ENCODE data around the gene TMEM9B.
A peak's percentile ranks its signal among the peaks of the same experiment; 100 is the strongest.
"Not testable (repeated sequence)": the region's sequence is repeated elsewhere in the genome, so short reads cannot be mapped to it uniquely, and the experiment has no call there.

The TMEM9B gene

GRCh38 chr11:8973121-8973520 lies 8.9 kb upstream of the TMEM9B start:
- no peak for DNase-seq (ENCODE audit: low read depth in 2 of 2)

GRCh38 chr11:8971924-8972316 lies 7.7 kb upstream of the TMEM9B start:
- no peak for DNase-seq (ENCODE audit: low read depth in 2 of 2)

GRCh38 chr11:8971196-8971923 lies 7.1 kb upstream of the TMEM9B start:
- no peak for DNase-seq (ENCODE audit: low read depth in 2 of 2)

DNA sequence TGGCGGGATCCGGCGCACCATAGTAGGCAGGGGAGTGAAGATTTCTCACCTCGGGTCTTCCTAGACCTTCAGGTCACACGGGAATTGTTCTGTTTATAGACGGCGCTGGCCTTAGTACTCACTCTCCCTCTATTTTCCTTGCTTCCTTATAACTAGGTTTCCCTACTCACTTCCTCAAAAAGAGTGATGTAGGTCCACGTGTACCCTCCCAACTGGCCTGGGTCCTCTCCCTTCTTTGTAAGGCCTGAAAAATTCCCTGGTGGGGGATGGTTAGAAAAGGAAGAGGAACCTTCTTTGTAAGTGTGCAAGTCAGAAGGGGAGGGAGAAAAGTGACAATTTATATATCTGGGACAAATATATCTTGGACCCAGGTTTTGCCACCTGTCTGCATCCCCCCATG lies 2.9 kb upstream of the TMEM9B start:
- no peak for DNase-seq (ENCODE audit: low read depth in 2 of 2)

- DNase-seq (ENCODE audit: low read depth in 2 of 2): peak; percentile 60 to 71
These were observed 496 bp downstream of the TMEM9B start for GRCh38 chr11:8963569-8964323.

DNA sequence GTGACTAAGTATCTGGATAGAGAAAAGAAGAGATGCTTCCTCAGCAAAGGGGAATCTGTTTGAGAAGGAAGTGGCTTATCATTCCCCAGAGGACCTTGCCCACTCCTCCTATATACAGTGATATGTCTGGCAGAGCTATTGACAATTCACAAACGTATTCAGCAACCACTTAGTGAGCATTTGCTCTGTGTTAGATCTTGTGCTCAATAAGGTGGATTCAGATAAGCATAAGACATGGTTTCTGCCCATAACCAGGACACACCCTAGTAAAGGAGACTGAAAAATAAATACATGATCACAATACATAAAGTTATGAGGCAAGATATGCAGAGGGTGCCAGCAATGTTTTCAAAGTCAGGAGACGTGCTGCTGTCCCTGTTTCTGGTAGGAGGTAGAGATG lies 1.4 kb downstream of the TMEM9B start:
- DNase-seq (ENCODE audit: low read depth in 2 of 2): no peak

DNA sequence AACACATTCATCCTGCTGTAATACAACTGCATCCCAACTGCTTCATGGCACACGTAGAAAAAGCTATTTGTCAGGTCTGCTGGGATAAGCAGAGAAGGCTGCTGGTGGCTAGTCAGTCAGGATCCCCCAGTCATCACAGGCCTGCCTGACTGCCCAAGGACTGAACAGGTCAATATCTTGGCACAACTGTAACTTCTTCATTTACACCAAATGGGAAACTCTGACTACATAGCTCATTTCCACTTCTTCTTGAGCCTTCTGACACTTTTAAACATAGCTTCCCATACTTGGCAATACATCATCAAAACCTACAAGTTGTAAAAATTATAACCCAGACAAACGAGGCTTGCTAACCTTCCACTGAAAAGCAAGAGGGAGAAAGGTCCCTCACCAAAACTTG lies 2.8 kb downstream of the TMEM9B start:
- DNase-seq (ENCODE audit: low read depth in 2 of 2): no peak

DNA sequence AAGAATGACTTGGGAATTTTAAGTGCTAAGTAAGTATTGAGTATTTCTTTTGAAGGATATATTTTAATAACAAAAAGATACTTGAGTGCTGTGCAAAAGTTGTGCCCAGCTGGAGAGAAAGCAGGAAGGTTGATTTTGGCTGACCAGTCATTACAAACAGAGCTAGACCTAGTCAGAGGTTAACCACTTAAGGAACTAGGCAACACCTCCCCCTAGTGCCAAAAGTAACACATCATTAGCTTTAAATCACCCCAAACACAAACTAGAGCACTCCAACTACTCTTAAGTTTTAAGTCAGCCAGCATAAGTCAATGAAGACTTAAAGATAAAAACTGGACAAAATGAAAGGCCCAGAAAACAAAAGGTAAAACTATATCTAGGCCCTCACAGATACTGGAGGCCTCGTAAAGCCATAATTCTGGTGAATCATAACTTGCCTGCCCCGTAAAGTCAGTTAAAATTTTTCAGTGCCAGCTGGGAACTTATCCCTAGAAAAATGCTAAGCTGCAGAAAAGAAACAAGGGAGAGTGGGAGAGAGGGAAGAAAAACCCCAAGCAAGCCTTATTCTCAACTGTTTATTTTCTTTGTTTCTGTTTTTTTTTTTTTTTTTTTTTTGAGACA lies 4.6 kb downstream of the TMEM9B start:
- no peak for DNase-seq (ENCODE audit: low read depth in 2 of 2)

DNA sequence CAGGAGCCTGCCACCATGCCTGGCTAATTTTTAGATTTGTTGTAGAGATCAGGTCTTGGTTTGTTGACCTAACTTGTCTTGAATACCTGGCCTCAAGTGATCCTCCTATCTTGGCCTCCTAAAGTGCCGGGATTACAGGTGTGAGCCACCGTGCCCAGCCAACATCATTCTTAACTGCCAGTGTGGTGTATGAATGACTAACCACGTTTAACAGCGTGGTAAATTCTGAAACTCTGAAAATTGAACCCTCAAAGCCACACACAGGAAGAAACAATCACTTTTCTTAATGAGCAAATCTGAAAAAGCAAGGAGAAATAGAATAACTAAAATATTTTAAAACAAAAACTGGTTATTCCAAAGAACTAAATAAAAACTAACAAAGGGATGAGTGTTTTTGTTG lies 7.4 kb downstream of the TMEM9B start:
- DNase-seq (ENCODE audit: low read depth in 2 of 2): no peak

GRCh38 chr11:8948886-8949285 lies 15.4 kb downstream of the TMEM9B start:
- DNase-seq (ENCODE audit: low read depth in 2 of 2): no peak

GRCh38 chr11:8947230-8947943 lies 16.9 kb downstream of the TMEM9B start:
- no peak for DNase-seq (ENCODE audit: low read depth in 2 of 2)

DNA sequence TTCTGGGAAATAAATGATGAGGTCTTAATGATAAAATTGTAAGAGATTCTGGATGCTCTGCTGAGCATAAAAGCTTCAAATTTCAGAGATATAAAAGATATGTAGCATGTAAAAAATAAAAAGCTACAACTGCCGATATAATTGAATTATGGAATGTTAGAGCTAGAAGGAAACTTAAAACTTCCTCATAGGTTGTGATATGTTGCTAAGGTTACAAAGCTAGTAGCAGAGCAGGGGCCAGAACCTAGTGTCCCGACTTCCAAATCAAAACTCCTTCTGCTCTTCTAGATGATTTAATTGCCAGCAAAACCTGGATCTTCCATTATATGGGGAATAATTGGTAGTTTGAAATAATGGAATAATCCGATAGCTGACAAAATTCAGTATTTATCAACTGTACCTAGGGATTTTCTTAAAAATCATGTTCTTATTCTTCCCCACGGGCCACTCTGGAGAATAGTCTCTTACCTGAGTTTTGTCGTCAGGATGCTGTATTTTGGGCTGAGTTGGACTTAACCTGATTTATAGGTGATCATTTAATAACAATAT lies 21.6 kb downstream of the TMEM9B start, which contains the start of gene ASCL3:
TSS of gene ASCL3 (minus strand) at position 499 of the 549 bp plus-strand sequence. CDS start 4,855 bp downstream, outside the sequence.
- DNase-seq (ENCODE audit: low read depth in 2 of 2): no peak

- no peak for DNase-seq (ENCODE audit: low read depth in 2 of 2)
These were observed 22.7 kb downstream of the TMEM9B start for GRCh38 chr11:8941341-8942103.

- DNase-seq (ENCODE audit: low read depth in 2 of 2): no peak
These were observed 26.6 kb downstream of the TMEM9B start for GRCh38 chr11:8937659-8938058.

DNA sequence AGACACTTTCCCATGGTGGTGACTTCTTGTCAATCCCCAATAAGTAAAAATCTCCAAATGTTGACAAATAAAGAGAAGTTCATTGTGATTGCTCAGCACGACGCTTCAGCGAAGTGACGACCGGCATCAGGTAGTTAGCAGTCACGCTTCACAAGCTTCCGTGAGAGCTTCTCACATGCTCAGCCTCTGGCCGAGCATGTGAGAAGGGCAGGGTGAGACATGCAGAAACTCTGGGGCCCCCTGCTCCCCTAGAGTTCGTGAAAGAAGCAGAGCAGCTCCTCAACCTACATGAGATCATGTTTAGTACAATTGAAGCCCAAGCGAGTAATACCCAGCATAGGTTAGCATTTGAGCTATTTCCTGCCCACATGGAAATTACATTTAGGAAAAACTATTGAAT lies 27.1 kb downstream of the TMEM9B start:
- DNase-seq (ENCODE audit: low read depth in 2 of 2): no peak

DNA sequence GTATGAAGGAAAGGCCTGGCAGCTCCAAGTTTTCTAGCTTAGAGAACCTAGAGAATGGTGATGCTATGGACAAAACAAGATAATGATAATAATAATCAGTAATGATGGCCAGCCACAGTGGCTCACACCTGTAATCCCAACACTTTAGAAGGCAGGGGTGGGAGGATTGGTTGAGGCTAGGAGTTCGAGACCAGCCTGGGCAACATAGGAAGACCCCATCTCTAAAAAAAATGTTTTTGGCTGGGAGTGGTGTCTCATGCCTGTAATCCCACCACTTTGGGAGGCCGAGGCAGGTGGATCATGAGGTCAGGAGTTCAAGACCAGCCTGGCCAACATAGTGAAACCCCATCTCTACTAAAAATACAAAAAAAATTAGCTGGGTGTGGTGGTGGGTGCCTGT lies 28.5 kb downstream of the TMEM9B start:
- not testable (repeated sequence) for DNase-seq (ENCODE audit: low read depth in 2 of 2)

- DNase-seq (ENCODE audit: low read depth in 2 of 2): no peak
These were observed 29.3 kb downstream of the TMEM9B start for GRCh38 chr11:8934742-8935488.

DNA sequence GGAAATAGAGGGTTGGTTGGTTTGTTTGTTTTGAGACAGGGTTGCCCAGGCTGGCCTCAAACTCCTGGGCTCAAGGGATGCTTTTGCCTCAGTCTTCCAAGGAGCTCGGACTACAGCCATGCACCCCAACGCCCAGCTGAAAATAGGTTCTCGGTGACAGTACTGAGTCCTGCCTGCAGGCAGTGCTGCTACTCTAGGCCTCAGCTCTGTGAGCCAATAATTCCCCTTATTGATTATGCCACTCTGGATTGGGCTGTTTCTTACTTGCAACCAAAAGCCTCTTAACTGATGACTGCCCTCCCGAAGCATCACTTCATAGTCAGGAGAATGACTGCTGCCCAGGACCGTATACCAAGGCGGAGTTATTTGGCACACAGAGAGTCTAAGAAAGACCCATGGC lies 30.3 kb downstream of the TMEM9B start:
- no peak for DNase-seq (ENCODE audit: low read depth in 2 of 2)

- DNase-seq (ENCODE audit: low read depth in 2 of 2): no peak
These were observed 31.6 kb downstream of the TMEM9B start, which contains the start of gene C11orf16 for GRCh38 chr11:8932564-8933180. Gene C11orf16 (minus strand): TSS chr11:8932947. CDS start chr11:8932308, 639 bp downstream.
